HepG2 (cell line): ENCODE data around the gene FIGLA. TPM values are rescaled to one million over a fixed set of nuclear protein-coding genes. Genes with fewer than 3 reads are reported as not detected.

Experiments used
- AGO2 ChIP-seq: fragments of 200-400 bp; formaldehyde crosslinking; optimal IDR thresholded peaks from 2 replicates; pipeline ENCODE3; 2017; ENCODE audit warnings: mild to moderate bottlenecking, low read depth, low read length, moderate library complexity
- LCORL ChIP-seq, 2 experiments: fragments of 450-650 bp in 1 of 2; sonication (generic) in 1 of 2; formaldehyde crosslinking in 1 of 2; IDR thresholded peaks; 2 replicates each; pipeline versions ENCODE4 v1.5.0 to v1.6.1; 2017 to 2020; ENCODE audit warnings: antibody characterized with exemption in 1 of 2, missing genetic modification reagents in 1 of 2
- MXD3 ChIP-seq: IDR thresholded peaks from 2 replicates; pipeline ENCODE4 v1.6.1; 2016; ENCODE audit warnings: mild to moderate bottlenecking, missing biosample characterization, missing genetic modification reagents
- MYPOP ChIP-seq: sonication (generic); formaldehyde crosslinking; IDR thresholded peaks from 2 replicates; pipeline ENCODE4 v1.8.1; 2023; ENCODE audit warnings: mild to moderate bottlenecking, moderate library complexity, missing genetic modification reagents
- NFIC ChIP-seq: IDR thresholded peaks from 2 replicates; pipeline ENCODE4 v1.6.1; 2012; ENCODE audit warnings: mild to moderate bottlenecking, low read length, inconsistent platforms
- NPAS2 ChIP-seq: sonication (generic); formaldehyde crosslinking; IDR thresholded peaks from 2 replicates; pipeline ENCODE4 v1.8.0; 2022; ENCODE audit warnings: mild to moderate bottlenecking, missing genetic modification reagents, borderline replicate concordance
- NR2C2 ChIP-seq: sonication (generic); formaldehyde crosslinking; IDR thresholded peaks from 2 replicates; pipeline ENCODE4 v1.4.0; 2020; ENCODE audit warnings: missing genetic modification reagents, mild to moderate bottlenecking, moderate library complexity, borderline replicate concordance
- REL ChIP-seq: sonication (generic); formaldehyde crosslinking; conservative IDR thresholded peaks from 2 replicates; pipeline ENCODE4 v1.8.0; 2022; ENCODE audit warnings: mild to moderate bottlenecking, missing genetic modification reagents, moderate library complexity
- RXRA ChIP-seq: sonication (generic); formaldehyde crosslinking; IDR thresholded peaks from 2 replicates; pipeline ENCODE4 v1.5.1; 2020; ENCODE audit warnings: missing genetic modification reagents
- SMAD3 ChIP-seq: sonication (generic); formaldehyde crosslinking; IDR thresholded peaks from 2 replicates; pipeline ENCODE4 v1.4.0; 2020; ENCODE audit warnings: missing genetic modification reagents
- TFAP4 ChIP-seq: sonication (generic); IDR thresholded peaks from 2 replicates; pipeline ENCODE4 v1.6.1; 2016; ENCODE audit warnings: low read depth, borderline replicate concordance
- TIGD3 ChIP-seq: sonication (generic); formaldehyde crosslinking; IDR thresholded peaks from 2 replicates; pipeline ENCODE4 v1.5.1; 2020; ENCODE audit warnings: mild to moderate bottlenecking, missing genetic modification reagents, borderline replicate concordance
- TOPORS ChIP-seq: sonication (generic); formaldehyde crosslinking; IDR thresholded peaks from 2 replicates; pipeline ENCODE4 v1.8.0; 2023; ENCODE audit warnings: mild to moderate bottlenecking, missing genetic modification reagents
- TSC22D2 ChIP-seq: sonication (generic); formaldehyde crosslinking; IDR thresholded peaks from 2 replicates; pipeline ENCODE4 v1.5.1; 2020; ENCODE audit warnings: missing genetic modification reagents, mild to moderate bottlenecking, borderline replicate concordance
- ZFP62 ChIP-seq: sonication (generic); formaldehyde crosslinking; IDR thresholded peaks from 2 replicates; pipeline ENCODE4 v1.4.0; 2020; ENCODE audit warnings: missing genetic modification reagents
- ZKSCAN1 ChIP-seq: fragments of 150-350 bp; IDR thresholded peaks from 2 replicates; pipeline ENCODE4 v1.6.1; 2014; ENCODE audit warnings: low read length
- ZNF224 ChIP-seq: sonication (generic); formaldehyde crosslinking; IDR thresholded peaks from 2 replicates; pipeline ENCODE4 v1.5.0; 2020; ENCODE audit warnings: mild to moderate bottlenecking, missing genetic modification reagents
- ZNF335 ChIP-seq: sonication (generic); formaldehyde crosslinking; IDR thresholded peaks from 2 replicates; pipeline ENCODE4 v1.4.0; 2020; ENCODE audit warnings: missing genetic modification reagents
- ZNF44 ChIP-seq: sonication (generic); formaldehyde crosslinking; IDR thresholded peaks from 2 replicates; pipeline ENCODE4 v1.5.1; 2020; ENCODE audit warnings: mild to moderate bottlenecking, missing genetic modification reagents
- ZNF496 ChIP-seq: sonication (generic); formaldehyde crosslinking; IDR thresholded peaks from 2 replicates; pipeline ENCODE4 v1.8.1; 2023; ENCODE audit warnings: mild to moderate bottlenecking, moderate library complexity, missing genetic modification reagents; ENCODE audit not compliant: insufficient replicate concordance
- ZNF614 ChIP-seq: IDR thresholded peaks from 2 replicates; pipeline ENCODE4 v1.6.1; 2018; ENCODE audit warnings: missing biosample characterization, missing genetic modification reagents, inconsistent platforms, borderline replicate concordance
- ZNF83 ChIP-seq: sonication (generic); formaldehyde crosslinking; IDR thresholded peaks from 2 replicates; pipeline ENCODE4 v1.4.0; 2020; ENCODE audit warnings: missing genetic modification reagents, mild to moderate bottlenecking, borderline replicate concordance
- ZSCAN5A ChIP-seq: sonication (generic); formaldehyde crosslinking; IDR thresholded peaks from 2 replicates; pipeline ENCODE4 v1.8.0; 2022; ENCODE audit warnings: mild to moderate bottlenecking, missing genetic modification reagents, borderline replicate concordance
- polyA plus RNA-seq, 8 experiments: library from polyadenylated mRNA; depleted of rRNA in 3 of 8; stranded (reverse) in 7 of 8; unstranded in 1 of 8; fragments of >200 nt; fragmentation: Illumina TruSeq in 4 of 8; extraction: Trizol in 4 of 8; gene quantifications; 2 replicates each; pipeline versions ENCODE4 v1.2.1 to v1.2.3, GENCODE V29; 2011 to 2016; ENCODE audit warnings: low read depth in 4 of 8, missing spikeins in 1 of 8, mixed read lengths in 1 of 8; ENCODE audit not compliant: insufficient read depth in 1 of 8
- total RNA-seq, 5 experiments: library from RNA; depleted of rRNA; stranded (reverse); fragments of >200 nt; fragmentation: Illumina TruSeq; extraction: Trizol; gene quantifications; 2 replicates each; pipeline ENCODE4 v1.2.3, GENCODE V29; 2016; ENCODE audit warnings: low read depth in 1 of 5

The FIGLA gene
- total and polyA plus RNA-seq, 2 of the 13 experiments (the other 11 are each of a cell fraction or from before 2014, with no cell fraction given), result not detected

- TF ChIP-seq TFAP4 (no peak), NPAS2 (CRISPR knock-in tag) (no peak), NR2C2 (peak; percentile 13; the same call in 1 of the 2 replicates), ZNF44 (CRISPR knock-in tag) (peak; percentile 40; the same call in 1 of the 2 replicates), SMAD3 (CRISPR knock-in tag) (0 out of 2 replicates have a peak, but pooled peaks have one; percentile 8), ZNF335 (CRISPR knock-in tag) (no peak), ZNF224 (CRISPR knock-in tag) (no peak), REL (CRISPR knock-in tag) (no peak), RXRA (CRISPR knock-in tag) (0 out of 2 replicates have a peak, but pooled peaks have one; percentile 7), TSC22D2 (CRISPR knock-in tag) (no peak), TOPORS (CRISPR knock-in tag) (no peak), ZNF614 (CRISPR knock-in tag) (0 out of 2 replicates have a peak, but pooled peaks have one; percentile 1), MXD3 (CRISPR knock-in tag) (no peak), AGO2 (peak; percentile 42), TIGD3 (no peak), ZNF83 (CRISPR knock-in tag) (0 out of 2 replicates have a peak, but pooled peaks have one; percentile 2), LCORL (IDR thresholded peaks at IDR 0.05) (no peak), LCORL (CRISPR knock-in tag; IDR thresholded peaks at IDR 0.05) (no peak), ZNF496 (no peak), NFIC (no peak), ZKSCAN1 (no peak), ZFP62 (no peak), MYPOP (0 out of 2 replicates have a peak, but pooled peaks have one; percentile 8), ZSCAN5A (CRISPR knock-in tag) (no peak)
Measured at GRCh38 chr2:70808983-70809958, 18.8 kb upstream of the FIGLA start (continued).
